HG03095 (cell line): ENCODE results near the gene EDEM1.
"Not testable (repeated sequence)": the region's sequence is repeated elsewhere in the genome, so short reads cannot be mapped to it uniquely, and the experiment has no call there.

ENCODE experiments used
- ATAC-seq: cut with Tn5 transposase; IDR thresholded peaks from one replicate; pipeline ENCODE4 v1.9.1; 2021; ENCODE audit warnings: moderate library complexity; ENCODE audit not compliant: unreplicated experiment

EDEM1 gene

DNA sequence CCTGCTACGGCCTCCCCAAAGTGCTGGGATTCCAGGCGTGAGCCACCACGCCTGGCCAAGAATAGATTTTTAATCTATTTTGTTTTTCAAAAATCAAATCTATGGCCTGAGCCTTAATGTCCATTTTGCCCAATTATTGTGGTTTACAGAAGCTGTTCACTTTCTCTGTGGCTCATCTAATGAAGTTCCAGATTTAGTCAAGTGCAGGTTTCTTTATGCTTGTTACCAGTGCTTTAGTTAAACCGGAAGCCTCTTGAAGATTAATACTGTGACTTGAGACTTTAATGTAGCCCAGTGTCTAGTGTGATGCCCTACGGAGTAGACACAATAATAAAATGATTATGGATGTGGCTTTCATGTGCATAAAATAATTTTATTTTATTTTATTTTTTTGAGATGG lies 16.5 kb upstream of the EDEM1 start:
- no peak for ATAC-seq

DNA sequence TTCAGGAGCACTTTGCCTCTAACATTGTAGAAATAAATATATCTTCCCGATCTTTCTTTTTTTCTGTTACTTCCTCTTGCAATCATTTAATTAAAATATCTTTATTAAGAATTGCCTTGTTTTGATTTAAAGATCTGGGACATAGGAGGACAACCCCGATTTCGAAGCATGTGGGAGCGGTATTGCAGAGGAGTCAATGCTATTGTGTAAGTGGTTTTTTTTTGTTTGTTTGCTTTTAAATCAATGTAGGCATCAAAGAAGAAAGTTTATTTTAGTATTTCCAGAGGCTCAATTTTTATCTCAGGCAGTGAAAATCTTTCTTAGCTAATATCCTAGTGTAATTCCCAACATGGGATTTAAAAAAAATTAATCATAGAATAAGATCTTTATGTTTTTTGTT lies 15.5 kb upstream of the EDEM1 start:
- ATAC-seq: no peak

DNA sequence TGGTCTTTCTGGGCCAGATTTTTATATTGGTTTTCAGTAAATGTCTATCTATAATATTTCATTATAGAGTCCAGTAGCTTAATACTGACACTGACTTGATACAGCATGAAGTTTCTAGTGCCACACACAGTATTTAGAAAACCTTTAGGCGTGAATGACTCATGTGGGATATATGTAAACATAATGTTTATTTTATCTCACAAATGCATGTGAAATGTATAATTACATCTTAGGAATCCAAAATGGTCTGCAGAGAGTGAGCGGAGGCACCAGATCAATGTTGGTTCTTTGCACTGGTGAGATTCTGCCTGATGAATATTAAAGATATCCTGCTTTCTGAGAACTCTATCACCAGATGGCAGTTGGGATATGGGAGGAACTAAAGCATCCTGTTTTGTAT lies 8.5 kb upstream of the EDEM1 start:
- not testable (repeated sequence) for ATAC-seq

DNA sequence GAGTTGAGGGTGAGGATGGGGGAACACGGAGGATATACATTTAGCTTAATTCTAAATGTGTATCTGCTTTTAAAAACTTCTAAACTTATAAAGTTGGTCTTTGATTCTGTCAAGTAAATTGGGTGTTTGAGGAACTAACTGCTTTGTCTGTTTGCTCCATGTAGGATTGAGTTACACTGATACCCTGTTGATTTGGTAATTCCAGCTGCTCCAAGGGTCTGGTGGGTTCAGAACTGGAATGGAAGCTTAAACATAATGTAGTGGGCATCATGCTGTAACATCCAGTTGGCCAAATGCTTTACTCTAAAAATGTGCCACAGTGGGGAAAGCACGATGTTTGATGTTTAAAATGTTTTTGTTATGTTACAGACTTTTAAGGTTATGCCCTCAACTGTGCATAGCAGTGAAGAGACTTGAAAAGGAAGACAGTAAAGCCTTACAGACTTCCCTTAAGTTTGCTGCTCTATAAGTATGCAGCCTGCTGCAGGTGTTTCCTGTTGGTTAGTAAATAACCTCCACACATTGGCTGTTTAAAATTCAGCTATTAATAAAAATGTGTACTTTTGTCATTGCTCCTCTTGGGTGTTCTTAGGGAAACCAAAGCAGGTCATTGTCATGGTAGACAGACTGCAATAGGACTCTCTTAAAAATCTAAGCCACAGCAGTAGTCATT lies 5.9 kb upstream of the EDEM1 start:
- peak; percentile 77 for ATAC-seq

DNA sequence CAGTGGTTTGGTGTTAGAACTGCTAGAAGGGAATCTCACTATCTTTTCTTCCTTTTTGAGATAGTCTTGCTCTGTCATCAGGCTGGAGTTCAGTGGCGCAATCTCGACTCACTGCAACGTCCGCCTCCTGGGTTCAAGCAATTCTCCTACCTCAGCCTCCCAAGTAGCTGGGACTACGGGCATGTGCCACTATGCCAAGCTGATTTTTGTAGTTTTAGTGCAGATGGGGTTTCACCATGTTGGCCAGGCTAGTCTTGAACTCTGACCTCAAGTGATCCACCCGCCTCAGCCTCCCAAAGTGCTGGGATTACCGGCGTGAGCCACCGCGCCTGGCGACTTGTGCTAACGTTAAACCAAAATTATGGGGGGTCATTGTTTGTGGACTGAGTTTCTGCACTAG lies 3.8 kb upstream of the EDEM1 start:
- ATAC-seq: not testable (repeated sequence)

DNA sequence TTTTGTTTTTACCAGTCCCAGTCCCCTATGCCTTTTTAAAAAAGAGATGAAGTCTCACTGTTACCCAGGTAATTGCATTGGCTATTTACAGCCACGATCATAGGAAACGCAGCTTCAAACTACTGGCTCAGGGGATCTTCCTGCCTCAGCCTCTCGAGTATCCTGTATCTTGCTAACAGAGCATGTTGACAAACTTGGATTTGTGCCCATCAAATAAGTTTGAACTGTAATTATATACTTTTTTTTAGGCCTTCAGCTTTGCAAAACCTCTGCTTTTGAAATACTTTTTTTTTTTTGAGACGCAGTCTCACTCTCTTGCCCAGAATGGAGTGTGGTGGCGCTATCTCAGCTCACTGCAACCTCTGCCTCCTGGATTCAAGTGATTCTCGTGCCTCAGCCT lies 3.0 kb upstream of the EDEM1 start:
- ATAC-seq: no peak

DNA sequence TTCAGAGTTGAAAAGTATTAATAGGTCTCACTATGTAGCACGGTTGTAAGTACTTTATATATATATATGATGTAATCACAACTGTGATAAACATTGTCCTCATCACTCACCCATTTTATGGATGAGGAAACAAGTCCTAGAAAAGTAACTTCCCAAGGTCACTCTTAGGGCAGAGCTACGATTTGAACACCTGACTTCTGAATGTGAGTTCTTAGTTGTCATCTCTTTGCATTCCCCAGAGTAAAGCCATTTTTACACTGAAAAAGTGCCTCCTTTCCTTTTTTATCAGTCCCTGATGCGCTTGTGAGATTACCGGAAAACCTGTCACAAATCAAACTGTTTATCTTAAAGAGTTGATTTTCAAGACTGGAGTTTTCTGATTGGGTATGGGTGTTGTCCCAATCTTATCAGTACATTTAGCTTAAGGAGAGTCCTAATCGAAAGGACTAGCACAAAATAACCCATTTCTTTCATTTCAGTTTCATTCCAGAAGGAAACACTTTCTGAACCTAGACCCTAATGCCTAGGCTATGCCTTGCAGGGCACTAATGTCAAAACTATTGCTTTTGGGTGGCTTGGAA lies 2.3 kb upstream of the EDEM1 start:
- ATAC-seq: no peak

DNA sequence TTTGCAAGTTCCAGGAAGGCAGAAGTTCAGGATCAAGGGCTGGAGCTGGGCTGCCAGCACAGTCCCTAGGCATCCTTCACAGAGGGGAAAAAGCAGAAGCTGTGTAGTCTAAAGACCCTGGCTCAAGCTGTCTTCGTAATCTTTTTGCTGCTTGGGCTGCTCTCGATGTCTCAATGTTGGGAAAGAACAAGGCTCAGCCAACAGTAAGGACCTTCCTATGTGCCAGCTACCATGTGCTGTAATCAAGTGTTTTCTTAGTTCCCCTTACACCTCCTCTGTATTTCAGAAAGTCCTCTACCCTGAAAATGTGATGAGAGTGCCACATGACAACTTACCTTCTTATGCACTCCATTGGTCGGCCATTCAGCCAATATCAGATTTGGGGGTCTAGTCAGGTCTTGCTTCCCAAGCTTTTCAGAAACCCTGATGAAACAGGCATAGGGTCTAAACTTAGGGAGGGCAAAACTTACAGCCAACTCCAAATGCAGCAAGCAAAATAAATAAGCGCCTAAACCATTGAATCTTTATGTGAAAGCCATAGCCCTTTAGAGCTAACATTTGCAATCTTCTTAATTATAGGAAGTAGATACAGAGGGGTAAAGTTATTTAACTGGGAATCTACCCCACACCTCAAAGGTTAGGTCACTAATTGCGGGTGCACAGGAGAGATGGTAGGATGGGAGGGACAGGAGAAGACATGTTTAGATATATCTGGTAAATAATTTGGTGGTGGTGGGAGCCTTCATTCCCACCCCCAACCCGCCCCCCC lies 1.2 kb upstream of the EDEM1 start:
- no peak for ATAC-seq

DNA sequence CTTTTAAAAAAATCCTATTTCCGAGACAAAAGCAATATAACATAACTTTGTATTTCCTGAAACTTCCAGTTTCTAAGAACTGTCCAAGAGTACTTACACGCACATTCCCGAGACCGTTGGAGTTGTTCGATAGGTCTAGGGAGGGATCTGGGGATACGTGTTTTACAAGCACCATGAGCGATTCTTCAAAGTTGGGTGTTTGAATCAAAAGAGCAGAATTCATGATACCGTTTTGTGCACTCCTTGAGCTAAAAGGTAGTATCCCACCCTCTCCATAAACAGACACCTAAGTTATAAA lies 700 bp upstream of the EDEM1 start:
- ATAC-seq: no peak

DNA sequence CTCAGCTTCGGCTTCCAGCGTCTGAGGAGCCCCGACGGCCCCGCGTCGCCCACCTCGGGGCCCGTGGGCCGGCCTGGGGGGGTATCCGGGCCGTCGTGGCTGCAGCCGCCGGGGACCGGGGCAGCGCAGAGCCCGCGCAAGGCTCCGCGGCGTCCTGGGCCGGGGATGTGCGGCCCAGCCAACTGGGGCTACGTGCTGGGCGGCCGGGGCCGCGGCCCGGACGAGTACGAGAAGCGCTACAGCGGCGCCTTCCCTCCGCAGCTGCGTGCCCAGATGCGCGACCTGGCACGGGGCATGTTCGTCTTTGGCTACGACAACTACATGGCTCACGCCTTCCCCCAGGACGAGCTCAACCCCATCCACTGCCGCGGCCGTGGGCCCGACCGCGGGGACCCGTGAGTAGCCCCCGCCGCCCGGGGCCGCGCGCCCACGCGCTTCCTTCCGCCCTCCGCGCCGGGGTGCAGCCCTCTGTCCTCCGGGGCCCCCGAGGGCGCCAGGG lies 462 bp downstream of the EDEM1 start:
- peak; percentile 11 for ATAC-seq

DNA sequence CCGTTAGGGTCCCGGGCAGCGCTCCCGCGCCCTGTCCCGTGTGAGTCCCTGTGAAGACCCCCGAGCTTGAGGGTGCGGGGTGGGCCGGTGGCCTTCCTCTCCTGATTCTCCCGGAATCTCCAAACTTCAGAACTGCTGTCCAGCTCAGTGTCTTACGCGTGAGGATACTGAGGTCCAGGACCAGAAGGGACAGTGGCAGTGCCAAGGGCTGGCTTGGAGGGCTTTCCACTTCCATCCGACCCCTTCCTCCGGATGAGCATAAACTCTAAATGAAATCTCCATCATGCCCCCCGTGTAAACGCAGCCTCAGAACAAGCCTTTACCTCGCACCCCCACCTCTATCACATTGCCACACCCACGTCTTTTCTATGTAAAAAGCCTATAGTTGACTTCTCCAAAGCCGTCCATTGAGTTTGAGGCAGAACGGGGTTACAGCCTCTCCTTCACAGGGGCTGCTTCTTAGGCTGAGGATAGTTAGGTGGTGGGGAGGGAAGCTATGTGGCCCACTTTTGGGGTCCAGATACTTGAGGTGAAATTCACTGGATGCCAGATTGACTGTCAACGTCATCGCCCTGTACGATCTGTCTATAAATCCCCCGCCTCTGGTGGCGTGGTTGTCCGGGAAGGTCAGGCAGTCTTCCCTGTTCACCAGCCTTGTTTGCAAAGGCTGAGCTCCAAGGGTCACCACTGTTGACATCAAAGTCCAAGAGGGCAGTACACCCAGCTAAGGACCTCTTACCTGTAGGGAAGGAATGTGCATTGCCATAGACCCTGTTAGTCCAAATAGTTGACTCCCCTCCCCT lies 1.1 kb downstream of the EDEM1 start:
- ATAC-seq: no peak

DNA sequence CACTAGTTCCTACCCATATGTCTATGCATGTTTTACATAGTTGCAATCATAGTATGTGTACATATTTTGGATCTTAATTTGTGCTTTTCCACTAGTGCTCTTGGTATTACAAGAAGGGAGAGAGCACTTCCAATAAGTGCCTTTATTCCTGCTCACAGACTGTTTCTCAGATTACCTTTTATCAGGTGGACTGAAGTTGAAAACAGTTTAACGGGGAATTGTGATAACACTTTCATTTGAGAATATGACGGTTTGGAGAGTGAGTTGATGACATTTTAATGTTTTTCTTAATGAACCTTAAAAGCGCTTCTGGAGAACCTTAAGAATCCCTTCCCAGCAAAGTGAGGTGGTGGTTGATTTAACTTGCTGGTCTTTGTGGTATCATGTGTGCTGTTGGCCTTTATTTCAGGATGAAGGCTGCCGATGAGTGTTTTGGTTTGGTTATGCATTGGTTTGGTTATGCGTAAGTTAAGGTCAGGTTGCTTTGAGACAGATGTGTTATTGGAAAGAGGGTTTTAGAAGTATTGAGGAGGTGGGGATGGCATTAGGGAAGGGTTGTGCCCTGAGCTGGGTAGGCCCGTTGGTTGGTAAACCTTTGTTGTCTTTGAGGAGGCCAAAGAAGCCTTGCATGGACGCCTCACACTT lies 2.8 kb downstream of the EDEM1 start:
- no peak for ATAC-seq

DNA sequence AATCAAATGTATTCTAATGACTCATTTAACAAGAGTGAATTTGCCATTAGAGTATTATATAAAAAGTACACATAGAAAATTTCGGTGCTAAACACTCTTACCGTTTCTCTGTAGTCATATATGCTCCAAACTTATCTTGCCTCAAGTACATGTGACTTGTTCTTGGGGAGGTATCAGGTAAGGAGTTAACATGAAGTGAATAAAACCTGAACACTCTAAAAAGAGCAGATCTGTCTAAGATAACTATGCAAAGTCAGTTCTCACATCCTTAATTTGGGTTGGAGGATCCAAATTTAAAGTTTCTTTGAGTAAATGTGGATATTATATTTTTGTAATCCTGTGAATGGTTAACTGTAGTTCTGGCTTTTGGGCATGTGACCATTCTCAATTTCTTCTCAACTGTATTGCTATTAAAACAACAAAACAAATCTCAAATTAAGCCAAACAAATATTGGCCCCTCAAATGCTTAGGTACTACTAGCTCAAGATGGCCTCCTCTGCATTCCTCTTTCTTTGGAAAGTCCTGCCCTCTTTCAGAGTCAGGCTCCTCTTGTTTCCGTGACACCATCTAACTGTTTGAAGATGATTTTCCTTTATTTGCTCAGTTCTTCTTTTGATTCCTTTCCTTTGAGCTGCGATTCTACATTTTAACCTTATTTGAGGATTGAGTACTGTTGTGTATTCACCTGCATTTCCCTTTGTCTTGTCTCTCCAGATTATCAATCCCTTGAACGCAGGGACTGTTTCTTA lies 4.2 kb downstream of the EDEM1 start:
- ATAC-seq: no peak

DNA sequence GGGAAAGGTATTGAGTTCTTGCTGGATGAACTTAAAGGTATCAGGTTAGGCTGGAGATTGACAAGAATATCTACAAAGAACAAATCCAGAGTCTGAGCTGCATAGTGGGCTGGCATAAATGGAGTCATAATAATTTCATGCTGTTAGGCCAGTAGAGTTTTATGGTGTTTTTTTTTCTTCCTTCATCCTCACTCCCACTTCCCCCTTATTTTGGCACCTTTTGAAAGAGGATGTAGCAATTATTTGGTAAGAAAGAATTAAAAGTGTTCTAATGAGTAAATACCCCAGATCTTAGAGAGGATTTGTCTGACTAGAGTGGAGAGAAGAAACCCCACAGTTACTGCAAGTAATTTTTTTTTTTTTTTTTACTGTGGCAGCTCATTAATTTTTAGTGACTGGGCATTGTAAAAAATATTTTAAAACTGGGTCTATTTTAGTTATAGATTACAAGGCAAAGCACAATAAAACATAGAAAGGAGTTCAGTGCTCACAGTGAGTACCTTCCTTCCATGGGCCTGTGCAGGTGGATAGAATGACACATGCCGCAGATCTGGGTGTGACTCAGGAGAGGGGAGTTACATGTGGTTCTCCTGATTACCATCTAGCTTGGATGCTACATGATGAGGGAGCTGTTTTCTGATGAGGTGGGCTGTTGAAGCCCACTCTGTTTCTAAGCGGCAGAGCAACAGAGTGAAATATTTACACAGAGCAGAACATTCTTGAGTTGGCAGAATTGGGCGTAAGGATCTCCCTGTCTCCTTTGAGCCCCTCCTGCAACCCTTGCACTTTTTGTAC lies 5.3 kb downstream of the EDEM1 start:
- no peak for ATAC-seq

DNA sequence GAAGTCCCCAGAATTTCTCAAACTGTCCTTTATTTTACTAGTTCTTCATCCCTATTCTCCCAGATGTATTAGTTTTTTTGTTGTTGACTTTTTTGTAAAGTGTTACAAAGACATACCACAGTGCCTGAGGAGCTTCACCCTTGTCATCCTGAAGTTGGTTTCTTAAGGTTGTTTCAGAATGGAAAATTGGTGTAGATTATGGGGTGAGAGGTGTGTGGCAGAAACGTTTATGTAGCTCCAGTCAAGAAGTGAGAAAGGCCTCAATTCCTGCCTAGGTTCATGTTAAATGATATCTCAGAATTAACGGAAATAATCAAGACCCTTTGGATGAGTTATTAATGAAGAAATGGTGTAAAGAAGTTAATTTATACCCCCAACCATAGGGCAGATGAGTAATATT lies 6.8 kb downstream of the EDEM1 start:
- no peak for ATAC-seq

DNA sequence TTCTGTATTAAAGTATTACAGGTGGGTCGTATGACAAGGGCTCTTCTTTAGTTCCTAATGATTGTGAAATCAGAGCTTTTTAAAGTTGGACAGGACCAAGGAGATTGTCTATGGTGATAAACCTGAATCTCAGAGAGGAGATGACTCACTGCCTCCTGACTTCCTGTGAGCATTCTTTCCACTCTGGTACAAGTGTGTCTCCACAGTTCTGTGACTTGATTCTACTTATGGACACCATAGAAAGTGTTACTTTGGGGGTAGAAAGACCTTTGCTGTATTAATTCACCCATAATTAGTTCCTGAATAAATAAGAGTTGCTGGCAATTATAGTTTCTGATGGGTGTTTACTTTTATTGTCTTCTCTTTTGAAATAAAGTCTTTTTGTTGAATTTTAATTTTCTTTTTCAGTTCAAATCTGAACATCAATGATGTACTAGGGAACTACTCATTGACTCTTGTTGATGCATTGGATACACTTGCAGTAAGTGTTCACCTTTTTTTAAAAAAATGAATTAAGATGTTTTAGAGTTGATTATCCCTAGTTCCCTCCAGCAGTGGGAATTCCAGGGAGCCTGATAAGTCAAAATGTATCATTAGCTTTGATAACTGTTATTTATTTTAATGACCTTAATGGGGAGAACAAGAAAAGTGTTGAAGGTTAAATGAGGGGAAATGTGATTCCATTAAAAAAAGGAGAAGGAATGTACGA lies 7.4 kb downstream of the EDEM1 start:
- ATAC-seq: peak; percentile 31

DNA sequence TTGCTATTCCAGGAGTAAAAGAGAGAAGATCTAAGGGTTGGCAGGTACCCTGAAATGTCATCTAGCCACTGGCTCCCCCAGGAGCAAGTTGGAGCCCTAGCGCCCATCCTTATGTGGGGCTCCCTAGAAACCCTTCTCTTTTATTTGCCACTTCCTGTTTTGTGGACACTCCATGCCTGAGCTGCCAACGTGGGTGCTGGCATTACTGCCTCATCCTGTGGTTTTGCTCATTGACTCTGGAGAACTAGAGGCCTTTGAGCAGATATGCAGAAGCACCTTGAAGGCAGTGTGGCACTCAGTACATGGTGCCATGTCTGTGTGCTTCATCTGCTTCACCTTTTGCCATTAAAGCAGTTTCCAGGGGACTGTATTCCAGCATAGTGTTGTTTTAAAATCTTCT lies 8.1 kb downstream of the EDEM1 start:
- no peak for ATAC-seq

DNA sequence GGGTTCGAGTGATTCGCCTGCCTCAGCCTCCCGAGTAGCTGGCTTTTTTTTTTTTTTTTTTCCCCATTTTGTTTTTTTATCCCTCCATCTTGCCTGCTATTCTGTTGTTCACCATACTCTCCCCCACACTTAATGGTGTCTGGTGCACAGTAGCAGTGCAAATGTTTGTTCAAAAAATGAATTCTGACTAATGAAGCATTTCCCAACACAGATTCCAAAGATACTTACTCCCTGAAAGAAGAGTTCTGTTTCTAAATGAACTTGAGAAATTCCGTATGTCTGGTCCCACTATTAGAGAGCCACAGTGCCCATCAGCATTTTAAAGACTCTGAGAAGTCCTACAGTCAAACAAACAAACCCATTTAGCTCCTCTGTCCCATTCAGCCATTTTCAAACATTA lies 9.5 kb downstream of the EDEM1 start:
- no peak for ATAC-seq
